Measurements from ENCODE around the gene ZNF785.
"Not testable (repeated sequence)": the region's sequence is repeated elsewhere in the genome, so short reads cannot be mapped to it uniquely, and the experiment has no call there.

ZNF785 gene

GRCh38 chr16:30585400-30586191 lies at the start of gene ZNF785:
Gene ZNF785 (minus strand): TSS chr16:30585697. CDS start chr16:30585611, 86 bp downstream.
- no peak for DNase-seq

- no peak for DNase-seq
Observed at GRCh38 chr16:30633526-30633925, 48.0 kb upstream of the ZNF785 start.

GRCh38 chr16:30632454-30632853 lies 47.0 kb upstream of the ZNF785 start:
- not testable (repeated sequence) for DNase-seq

- DNase-seq: no peak
Observed at GRCh38 chr16:30628628-30629540, 43.4 kb upstream of the ZNF785 start.

- DNase-seq: no peak
Observed at GRCh38 chr16:30626236-30626635, 40.7 kb upstream of the ZNF785 start.

- no peak for DNase-seq
Observed at GRCh38 chr16:30623536-30624283, 38.2 kb upstream of the ZNF785 start.

- DNase-seq: no peak
Observed at GRCh38 chr16:30622455-30623032, 37.0 kb upstream of the ZNF785 start.

GRCh38 chr16:30621765-30622164 lies 36.3 kb upstream of the ZNF785 start:
- DNase-seq: no peak

GRCh38 chr16:30620169-30620568 lies 34.7 kb upstream of the ZNF785 start:
- no peak for DNase-seq

- DNase-seq: no peak
Observed at GRCh38 chr16:30619638-30620037, 34.1 kb upstream of the ZNF785 start.

- no peak for DNase-seq
Observed at GRCh38 chr16:30619202-30619601, 33.7 kb upstream of the ZNF785 start.

- DNase-seq: no peak
Observed at GRCh38 chr16:30615358-30616091, 30.0 kb upstream of the ZNF785 start.

GRCh38 chr16:30609926-30610839 lies 24.7 kb upstream of the ZNF785 start, which contains the start of gene ZNF689:
Gene ZNF689 (minus strand): TSS chr16:30610389. CDS start chr16:30610041, 348 bp downstream.
- DNase-seq: no peak

GRCh38 chr16:30609002-30609925 lies 23.8 kb upstream of the ZNF785 start:
- DNase-seq: no peak

- no peak for DNase-seq
Observed at GRCh38 chr16:30606004-30606403, 20.5 kb upstream of the ZNF785 start.

GRCh38 chr16:30605158-30605557 lies 19.7 kb upstream of the ZNF785 start:
- DNase-seq: no peak

GRCh38 chr16:30604316-30604947 lies 18.9 kb upstream of the ZNF785 start:
- no peak for DNase-seq

- no peak for DNase-seq
Observed at GRCh38 chr16:30603945-30604315, 18.4 kb upstream of the ZNF785 start.

GRCh38 chr16:30602616-30603277 lies 17.2 kb upstream of the ZNF785 start:
- DNase-seq: no peak
